ENCODE results near the gene CIC.
"Not testable (repeated sequence)": the region's sequence is repeated elsewhere in the genome, so short reads cannot be mapped to it uniquely, and the experiment has no call there.

CIC gene

GRCh38 chr19:42335971-42336370, 66.9 kb downstream of the CIC start:
- DNase-seq = no peak

- not testable (repeated sequence) for DNase-seq
Measured at GRCh38 chr19:42339126-42339860, 70.2 kb downstream of the CIC start.

- not testable (repeated sequence) for DNase-seq
Measured at GRCh38 chr19:42339922-42340321, 70.9 kb downstream of the CIC start.

- no peak for DNase-seq
Measured at GRCh38 chr19:42343344-42344110, 74.5 kb downstream of the CIC start.

- no peak for DNase-seq
Measured at GRCh38 chr19:42344336-42344893, 75.4 kb downstream of the CIC start.

Data from HCEC 1CT (cell line).